Neural crest cell (in vitro differentiated cells): ENCODE data around the gene SBF2. TPM values are rescaled to one million over a fixed set of nuclear protein-coding genes. Genes with fewer than 3 reads are reported as not detected.
"Not testable (repeated sequence)": the region's sequence is repeated elsewhere in the genome, so short reads cannot be mapped to it uniquely, and the experiment has no call there.

ENCODE experiments used
- DNase-seq: peaks from one replicate; pipeline ENCODE4 v3.0.0; 2021; ENCODE audit warnings: low read depth, mixed read lengths, low spot score
- H3K27ac Mint-ChIP-seq: one replicate; pipeline ENCODE4 v1.8.0; 2021; ENCODE audit warnings: mild to moderate bottlenecking, mixed read lengths; ENCODE audit not compliant: unreplicated experiment
- H3K27me3 Mint-ChIP-seq: 2 replicates; pipeline ENCODE4 v1.8.0; 2021; ENCODE audit warnings: low read depth, mild to moderate bottlenecking, mixed read lengths
- H3K36me3 Mint-ChIP-seq: 2 replicates; pipeline ENCODE4 v1.8.0; 2021; ENCODE audit warnings: low read depth, mild to moderate bottlenecking, mixed read lengths
- H3K4me1 Mint-ChIP-seq: 2 replicates; pipeline ENCODE4 v1.8.0; 2021; ENCODE audit warnings: mixed read lengths
- H3K4me3 Mint-ChIP-seq: one replicate; pipeline ENCODE4 v1.8.0; 2021; ENCODE audit warnings: mild to moderate bottlenecking, mixed read lengths
- H3K9me3 Mint-ChIP-seq: 2 replicates; pipeline ENCODE4 v1.8.0; 2021; ENCODE audit warnings: mixed read lengths
- total RNA-seq: library from RNA; stranded (reverse); gene quantifications from 2 replicates; pipeline ENCODE4 v1.2.1, GENCODE V29; 2021
- TF ChIP-seq, protein P1 (sequence below): fragments of 200-600 bp; sonication (generic); conservative IDR thresholded peaks from 2 replicates; pipeline ENCODE4 v1.5.0; 2021; ENCODE audit warnings: antibody characterized with exemption, mild to moderate bottlenecking

SBF2 gene
- total RNA-seq, 1 donor from 2014 or later, result 30.2 TPM

DNA sequence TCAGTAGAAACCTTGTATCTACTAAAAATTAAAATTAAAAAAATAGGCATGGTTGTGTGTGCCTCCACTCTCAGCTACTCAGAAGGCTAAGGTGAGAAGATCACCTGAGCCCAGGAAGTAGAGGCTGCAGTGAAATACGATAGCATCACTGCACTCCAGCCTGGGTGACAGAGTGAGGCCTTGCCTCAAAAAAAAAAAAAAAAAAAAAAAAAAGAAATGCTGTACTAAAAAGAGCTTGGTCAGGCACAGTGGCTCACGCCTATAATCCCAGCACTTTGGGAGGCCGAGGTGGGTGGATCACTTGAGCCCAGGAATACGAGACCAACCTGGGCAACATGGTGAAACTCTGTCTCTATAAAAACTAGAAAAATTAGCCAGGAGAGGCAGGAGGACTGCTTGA is 36.5 kb downstream of the SBF2 start:
- H3K27ac Mint-ChIP-seq, result no peak overlapping the region
- peaks cover 2% of the 10 kb centered on the region for H3K9me3 Mint-ChIP-seq
- H3K36me3 Mint-ChIP-seq, result no peaks in the 10 kb centered on the region
- DNase-seq, result no peak
- TF ChIP-seq, protein P1, sequence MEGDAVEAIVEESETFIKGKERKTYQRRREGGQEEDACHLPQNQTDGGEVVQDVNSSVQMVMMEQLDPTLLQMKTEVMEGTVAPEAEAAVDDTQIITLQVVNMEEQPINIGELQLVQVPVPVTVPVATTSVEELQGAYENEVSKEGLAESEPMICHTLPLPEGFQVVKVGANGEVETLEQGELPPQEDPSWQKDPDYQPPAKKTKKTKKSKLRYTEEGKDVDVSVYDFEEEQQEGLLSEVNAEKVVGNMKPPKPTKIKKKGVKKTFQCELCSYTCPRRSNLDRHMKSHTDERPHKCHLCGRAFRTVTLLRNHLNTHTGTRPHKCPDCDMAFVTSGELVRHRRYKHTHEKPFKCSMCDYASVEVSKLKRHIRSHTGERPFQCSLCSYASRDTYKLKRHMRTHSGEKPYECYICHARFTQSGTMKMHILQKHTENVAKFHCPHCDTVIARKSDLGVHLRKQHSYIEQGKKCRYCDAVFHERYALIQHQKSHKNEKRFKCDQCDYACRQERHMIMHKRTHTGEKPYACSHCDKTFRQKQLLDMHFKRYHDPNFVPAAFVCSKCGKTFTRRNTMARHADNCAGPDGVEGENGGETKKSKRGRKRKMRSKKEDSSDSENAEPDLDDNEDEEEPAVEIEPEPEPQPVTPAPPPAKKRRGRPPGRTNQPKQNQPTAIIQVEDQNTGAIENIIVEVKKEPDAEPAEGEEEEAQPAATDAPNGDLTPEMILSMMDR, result no peak
- H3K4me3 Mint-ChIP-seq, result no peak overlapping the region
- no peaks in the 10 kb centered on the region for H3K4me1 Mint-ChIP-seq
- H3K27me3 Mint-ChIP-seq, result no peaks in the 10 kb centered on the region

DNA sequence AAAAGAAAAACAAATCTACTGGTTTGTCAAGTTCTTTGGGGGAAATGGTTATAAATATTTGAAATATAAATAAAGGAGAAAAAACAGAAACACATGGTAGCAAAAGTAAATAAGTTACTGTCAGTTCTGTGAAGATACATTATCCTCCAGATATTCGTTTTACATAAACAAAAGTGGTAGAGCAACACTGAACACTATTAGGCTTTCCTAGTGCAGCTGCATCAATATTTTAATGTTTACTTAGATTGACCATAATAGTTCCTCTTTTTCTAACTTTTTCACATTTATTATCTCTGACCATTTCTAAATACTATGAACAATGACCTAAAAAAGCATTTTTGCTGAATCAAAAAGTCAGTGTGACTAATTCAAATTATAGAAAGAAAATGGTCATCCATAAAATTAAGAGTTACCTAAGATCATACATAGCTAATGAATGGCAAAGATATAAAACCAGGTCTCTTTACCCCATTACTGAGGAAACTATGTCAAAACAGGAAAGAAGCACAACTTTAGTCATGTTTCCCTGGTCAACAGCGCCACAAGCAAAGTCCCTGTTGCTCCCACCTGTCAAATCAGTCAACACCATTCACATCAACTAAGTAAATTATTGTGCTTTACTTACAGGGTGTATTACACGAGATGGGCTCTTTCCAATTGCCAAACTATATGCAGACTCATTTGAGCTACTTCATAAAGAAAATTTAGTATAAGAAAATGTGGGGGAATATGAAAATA is 38.5 kb downstream of the SBF2 start:
- no peak overlapping the region for H3K4me3 Mint-ChIP-seq
- H3K36me3 Mint-ChIP-seq, result no peaks in the 10 kb centered on the region
- DNase-seq, result no peak
- H3K4me1 Mint-ChIP-seq, result no peaks in the 10 kb centered on the region
- TF ChIP-seq, protein P1, result no peak
- H3K27me3 Mint-ChIP-seq, result no peaks in the 10 kb centered on the region
- H3K27ac Mint-ChIP-seq, result no peak overlapping the region
- peaks cover 5% of the 10 kb centered on the region for H3K9me3 Mint-ChIP-seq

DNA sequence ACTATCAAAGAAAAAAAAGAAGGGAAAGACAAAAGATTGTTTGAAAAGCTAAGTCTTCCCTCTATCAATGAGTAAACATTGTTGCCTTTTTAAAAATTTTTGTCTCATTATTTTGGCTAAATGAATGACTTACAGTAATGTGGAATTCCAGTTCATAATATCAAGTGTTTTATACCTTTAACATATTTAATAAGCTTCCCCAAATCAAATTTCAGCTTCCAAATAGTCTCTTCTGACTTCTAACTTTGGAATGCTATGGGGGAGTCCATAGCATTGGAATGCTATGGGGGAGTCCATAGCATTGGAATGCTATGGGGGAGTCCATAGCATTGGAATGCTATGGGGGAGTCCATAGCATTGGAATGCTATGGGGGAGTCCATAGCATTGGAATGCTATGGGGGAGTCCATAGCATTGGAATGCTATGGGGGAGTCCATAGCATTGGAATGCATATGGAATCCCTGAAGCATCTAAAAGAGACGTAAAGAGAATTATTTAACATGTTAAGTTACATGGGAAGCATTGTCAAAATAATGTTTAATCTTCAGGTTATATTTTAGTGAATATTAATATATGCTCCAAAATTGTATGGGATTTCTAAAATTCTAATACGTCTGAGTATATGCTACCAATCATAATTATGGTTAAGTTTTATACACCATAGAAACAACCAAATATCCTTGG is 44.4 kb downstream of the SBF2 start:
- not testable (repeated sequence) for H3K27ac Mint-ChIP-seq, H3K27me3 Mint-ChIP-seq, H3K36me3 Mint-ChIP-seq, H3K4me3 Mint-ChIP-seq, DNase-seq, H3K4me1 Mint-ChIP-seq, H3K9me3 Mint-ChIP-seq

DNA sequence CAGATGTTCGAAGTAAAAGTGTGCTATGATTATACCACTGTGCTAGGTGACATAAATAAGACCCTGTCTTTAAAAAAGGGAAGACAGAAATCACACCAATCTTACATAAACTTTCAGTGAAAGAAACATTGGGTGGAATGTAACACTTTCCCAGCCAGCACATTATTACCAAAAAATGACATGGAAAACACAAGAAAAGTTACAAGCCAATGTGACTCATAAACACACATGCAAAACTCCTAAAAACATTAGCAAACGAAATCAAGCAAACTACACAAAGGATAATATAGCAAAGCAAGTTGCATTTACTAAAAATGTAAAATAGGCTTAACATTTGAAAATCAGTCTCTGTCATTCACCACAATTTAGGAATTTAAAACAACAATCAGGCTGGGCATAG is 47.0 kb downstream of the SBF2 start:
- no peak for DNase-seq
- H3K9me3 Mint-ChIP-seq, result peaks cover 8% of the 10 kb centered on the region
- H3K4me1 Mint-ChIP-seq, result no peaks in the 10 kb centered on the region
- TF ChIP-seq, protein P1, result no peak
- H3K4me3 Mint-ChIP-seq, result no peak overlapping the region
- no peak overlapping the region for H3K27ac Mint-ChIP-seq
- no peaks in the 10 kb centered on the region for H3K27me3 Mint-ChIP-seq
- peaks cover 15% of the 10 kb centered on the region for H3K36me3 Mint-ChIP-seq

DNA sequence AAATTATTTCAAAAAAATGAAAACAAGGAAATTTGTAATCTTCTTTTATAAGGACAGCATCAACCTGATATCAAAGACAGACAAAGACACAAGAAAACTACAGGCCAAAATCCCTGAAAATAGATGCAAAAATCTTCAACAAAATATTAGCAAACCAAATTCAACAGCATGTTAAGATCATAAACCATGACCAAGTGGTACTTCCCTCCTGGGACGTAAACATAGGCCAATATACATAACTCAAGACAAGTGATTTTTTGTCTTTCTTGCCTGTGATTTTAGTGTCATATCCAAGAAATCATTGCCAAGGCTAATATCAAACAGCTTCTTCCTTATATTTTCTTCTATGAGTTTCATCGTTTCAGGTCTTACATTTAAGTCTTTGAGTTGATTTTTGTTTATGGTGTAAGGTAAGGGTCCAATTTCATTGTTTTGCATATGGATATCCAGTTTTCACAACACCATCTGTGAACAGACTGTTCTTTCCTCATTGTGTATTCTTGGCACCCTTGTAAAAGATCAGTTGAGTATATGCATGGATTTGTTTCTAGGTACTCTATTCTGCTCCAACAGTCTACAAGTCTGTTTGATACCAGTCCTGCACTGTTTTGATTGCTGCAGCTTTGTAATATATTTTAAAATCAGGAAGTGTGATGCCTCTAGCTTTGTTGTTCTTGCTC is 50.0 kb downstream of the SBF2 start:
- no peak for DNase-seq
- no peak overlapping the region for H3K27ac Mint-ChIP-seq
- H3K9me3 Mint-ChIP-seq, result peaks cover 2% of the 10 kb centered on the region
- H3K4me1 Mint-ChIP-seq, result no peaks in the 10 kb centered on the region
- no peak overlapping the region for H3K4me3 Mint-ChIP-seq
- no peaks in the 10 kb centered on the region for H3K27me3 Mint-ChIP-seq
- TF ChIP-seq, protein P1, result no peak
- H3K36me3 Mint-ChIP-seq, result peaks cover 15% of the 10 kb centered on the region

DNA sequence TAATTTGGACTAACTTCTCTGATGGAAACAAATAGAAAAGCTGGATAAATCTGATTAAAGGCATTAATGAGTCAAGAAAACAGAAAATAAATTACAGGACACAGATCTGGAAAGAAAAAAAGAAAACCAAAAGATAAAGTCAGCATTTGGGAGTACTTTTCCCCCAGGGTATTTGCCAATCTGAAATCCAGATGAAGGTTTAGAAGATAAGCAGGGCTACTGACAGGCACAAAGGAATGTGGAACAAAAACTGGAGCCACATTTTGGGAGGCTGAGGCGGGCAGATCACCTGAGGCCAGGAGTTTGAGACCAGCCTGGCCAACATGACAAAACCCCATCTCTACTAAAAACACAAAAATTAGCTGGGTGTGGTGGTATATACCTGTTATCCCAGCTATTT is 57.2 kb downstream of the SBF2 start:
- H3K27ac Mint-ChIP-seq, result no peak overlapping the region
- peaks cover 22% of the 10 kb centered on the region for H3K36me3 Mint-ChIP-seq
- H3K4me1 Mint-ChIP-seq, result no peaks in the 10 kb centered on the region
- TF ChIP-seq, protein P1, result no peak
- H3K4me3 Mint-ChIP-seq, result no peak overlapping the region
- H3K9me3 Mint-ChIP-seq, result peaks cover 15% of the 10 kb centered on the region
- H3K27me3 Mint-ChIP-seq, result no peaks in the 10 kb centered on the region
- DNase-seq, result no peak
